MM.1S (cell line): Measurements from ENCODE around the gene DNPEP.

Source experiments
- EZH2 ChIP-seq: fragments of 300-600 bp; sonication (generic); optimal IDR thresholded peaks from 2 replicates; pipeline ENCODE3; 2017; ENCODE audit warnings: low read depth, mild to moderate bottlenecking, antibody characterized with exemption, low read length, mixed read lengths
- EZH2phosphoT487 ChIP-seq: fragments of 300-600 bp; sonication (generic); IDR thresholded peaks from 2 replicates; pipeline ENCODE4 v1.6.1; 2018; ENCODE audit warnings: antibody characterized with exemption, low read length
- TF ChIP-seq, protein P1 (sequence below): fragments of 300-600 bp; sonication (generic); IDR thresholded peaks from 2 replicates; pipeline ENCODE4 v1.5.1; 2016; ENCODE audit warnings: antibody characterized with exemption, low read length, mixed read lengths

DNA sequence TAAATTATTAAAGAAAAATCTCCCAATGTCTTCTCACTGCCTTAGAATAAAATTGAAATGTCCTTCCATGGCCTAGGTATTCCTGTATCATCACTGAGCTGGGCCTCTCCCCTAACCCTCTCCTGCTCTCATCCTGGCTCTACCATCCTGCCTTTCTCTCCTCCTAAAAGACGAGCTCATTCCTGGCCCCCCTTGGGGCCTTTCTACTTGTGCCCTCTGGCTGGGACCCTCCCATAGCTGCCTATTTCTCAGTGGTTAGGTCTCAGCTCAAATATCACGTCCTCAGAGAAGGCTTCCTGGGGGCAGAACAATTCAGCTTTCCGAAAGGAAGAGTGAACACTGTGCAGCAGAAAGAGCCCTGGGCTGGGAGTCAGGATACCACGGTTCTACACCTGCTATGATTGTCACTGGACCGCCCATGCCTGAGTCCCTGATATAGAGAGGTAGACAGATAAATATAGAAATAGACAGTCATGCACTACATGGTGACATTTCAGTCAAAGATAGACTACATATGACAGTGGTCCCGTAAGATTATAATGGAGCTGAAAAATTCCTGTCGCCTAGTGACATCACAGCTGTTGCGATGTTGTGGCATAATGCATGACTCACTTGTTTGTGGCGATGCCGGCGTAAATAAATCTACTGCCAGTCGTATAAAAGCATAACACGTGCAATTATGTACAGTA lies 9.4 kb downstream of the DNPEP start:
- TF ChIP-seq, protein P1, sequence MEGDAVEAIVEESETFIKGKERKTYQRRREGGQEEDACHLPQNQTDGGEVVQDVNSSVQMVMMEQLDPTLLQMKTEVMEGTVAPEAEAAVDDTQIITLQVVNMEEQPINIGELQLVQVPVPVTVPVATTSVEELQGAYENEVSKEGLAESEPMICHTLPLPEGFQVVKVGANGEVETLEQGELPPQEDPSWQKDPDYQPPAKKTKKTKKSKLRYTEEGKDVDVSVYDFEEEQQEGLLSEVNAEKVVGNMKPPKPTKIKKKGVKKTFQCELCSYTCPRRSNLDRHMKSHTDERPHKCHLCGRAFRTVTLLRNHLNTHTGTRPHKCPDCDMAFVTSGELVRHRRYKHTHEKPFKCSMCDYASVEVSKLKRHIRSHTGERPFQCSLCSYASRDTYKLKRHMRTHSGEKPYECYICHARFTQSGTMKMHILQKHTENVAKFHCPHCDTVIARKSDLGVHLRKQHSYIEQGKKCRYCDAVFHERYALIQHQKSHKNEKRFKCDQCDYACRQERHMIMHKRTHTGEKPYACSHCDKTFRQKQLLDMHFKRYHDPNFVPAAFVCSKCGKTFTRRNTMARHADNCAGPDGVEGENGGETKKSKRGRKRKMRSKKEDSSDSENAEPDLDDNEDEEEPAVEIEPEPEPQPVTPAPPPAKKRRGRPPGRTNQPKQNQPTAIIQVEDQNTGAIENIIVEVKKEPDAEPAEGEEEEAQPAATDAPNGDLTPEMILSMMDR: no peak
- TF ChIP-seq EZH2 (no peak), EZH2phosphoT487 (no peak)
